Testis (tissue), 3 donors: ENCODE measurements around the gene SEC24D. TPM values are rescaled to one million over a fixed set of nuclear protein-coding genes. Genes with fewer than 3 reads are reported as not detected.
A peak's percentile ranks its signal among the peaks of the same experiment; 100 is the strongest.

Experiments used
- DNase-seq: peaks from one replicate; pipeline ENCODE4 v3.0.0-alpha.2; 2019
- H3K27ac ChIP-seq, 2 donors: fragments of 200-600 bp; sonication (generic); one replicate each; pipeline ENCODE4 v1.5.1; 2019
- H3K27me3 ChIP-seq: fragments of 200-600 bp; sonication (generic); one replicate; pipeline ENCODE4 v1.5.1; 2019
- H3K36me3 ChIP-seq: fragments of 200-600 bp; sonication (generic); one replicate; pipeline ENCODE4 v1.5.1; 2017; ENCODE audit warnings: low read depth; ENCODE audit errors: missing control alignments
- H3K4me1 ChIP-seq: fragments of 200-600 bp; sonication (generic); one replicate; pipeline ENCODE4 v1.5.1; 2019
- H3K4me3 ChIP-seq, 2 donors: fragments of 200-600 bp; sonication (generic); one replicate each; pipeline ENCODE4 v1.5.1; 2017 to 2019
- H3K9me3 ChIP-seq: fragments of 200-600 bp; sonication (generic); one replicate; pipeline ENCODE4 v1.5.1; 2017
- POLR2A ChIP-seq: fragments of 450-650 bp; IDR thresholded peaks from one replicate; pipeline ENCODE4 v1.6.1; 2017; ENCODE audit warnings: antibody characterized with exemption, mild to moderate bottlenecking, moderate library complexity
- WGBS, 2 donors: methylation state at CpG; one replicate each; pipeline ENCODE4 v1.1.5; 2018; 5-methylcytosine and 5-hydroxymethylcytosine counted together
- intact Hi-C: fragments of 100-400 bp; cut with DNase I; formaldehyde crosslinking; loops from one replicate; pipeline ENCODE4 v1.15.1; 2023; ENCODE audit warnings: low total_unique reads
- polyA plus RNA-seq: library from polyadenylated mRNA; stranded (reverse); fragments of 350-450 nt; fragmentation: Illumina TruSeq; extraction: RNeasy Lipid Tissue Mini Kit (QIAGEN cat#74804); gene quantifications from one replicate; pipeline ENCODE4 v1.2.3, GENCODE V29; 2014; ENCODE audit warnings: low read depth, low replicate concordance; ENCODE audit not compliant: insufficient read depth
- total RNA-seq, 2 donors: library from RNA; depleted of rRNA; stranded (reverse); fragments of >200 nt; gene quantifications; one replicate each; pipeline ENCODE4 v1.2.3, GENCODE V29; 2016
- TF ChIP-seq, protein P1 (sequence below), 3 experiments: fragments of 450-650 bp in 2 of 3; fragments of 200-600 bp in 1 of 3; sonication (generic) in 1 of 3; IDR thresholded peaks; one replicate each; pipeline ENCODE4 v1.5.1; 2016 to 2019; ENCODE audit warnings: antibody characterized with exemption in 3 of 3, mild to moderate bottlenecking in 2 of 3, moderate library complexity in 1 of 3

Gene SEC24D
- total and polyA plus RNA-seq, 3 donors from 2014 or later, result 53.4 to 74.1 (median 62.2) TPM

DNA sequence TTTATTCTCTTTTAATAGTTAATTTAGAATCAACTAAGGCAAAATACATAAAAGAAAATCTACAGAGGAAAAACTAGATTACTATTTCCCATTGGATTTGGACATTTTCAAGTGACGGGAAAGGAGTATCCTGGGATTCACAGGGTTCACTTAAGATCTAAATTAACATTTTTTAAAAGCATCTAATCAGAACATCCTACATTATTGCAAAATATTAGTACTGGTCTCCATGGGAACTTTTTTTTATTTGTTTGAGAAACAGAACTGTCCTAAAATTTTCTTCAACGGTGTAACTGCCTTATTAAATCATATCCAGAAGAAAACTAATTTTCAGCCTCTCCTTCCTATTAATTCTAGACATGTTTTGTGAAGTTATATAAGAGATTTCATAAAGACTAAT lies 81.0 kb downstream of the SEC24D start:
- 62 to 64% methylated on average over 2 of the region's 2 CpGs for WGBS, 2 donors
- Histone ChIP-seq H3K4me3 (no peak overlapping the region), H3K27ac (peak overlapping the region in 1 of 2 donors; percentile 60), H3K4me1 (peaks cover 35% of the 10 kb centered on the region), H3K27me3 (no peaks in the 10 kb centered on the region), H3K36me3 (no peaks in the 10 kb centered on the region), H3K9me3 (no peaks in the 10 kb centered on the region)
- intact Hi-C loops, result no loop called here
- TF ChIP-seq POLR2A, result no peak
- TF ChIP-seq, protein P1, sequence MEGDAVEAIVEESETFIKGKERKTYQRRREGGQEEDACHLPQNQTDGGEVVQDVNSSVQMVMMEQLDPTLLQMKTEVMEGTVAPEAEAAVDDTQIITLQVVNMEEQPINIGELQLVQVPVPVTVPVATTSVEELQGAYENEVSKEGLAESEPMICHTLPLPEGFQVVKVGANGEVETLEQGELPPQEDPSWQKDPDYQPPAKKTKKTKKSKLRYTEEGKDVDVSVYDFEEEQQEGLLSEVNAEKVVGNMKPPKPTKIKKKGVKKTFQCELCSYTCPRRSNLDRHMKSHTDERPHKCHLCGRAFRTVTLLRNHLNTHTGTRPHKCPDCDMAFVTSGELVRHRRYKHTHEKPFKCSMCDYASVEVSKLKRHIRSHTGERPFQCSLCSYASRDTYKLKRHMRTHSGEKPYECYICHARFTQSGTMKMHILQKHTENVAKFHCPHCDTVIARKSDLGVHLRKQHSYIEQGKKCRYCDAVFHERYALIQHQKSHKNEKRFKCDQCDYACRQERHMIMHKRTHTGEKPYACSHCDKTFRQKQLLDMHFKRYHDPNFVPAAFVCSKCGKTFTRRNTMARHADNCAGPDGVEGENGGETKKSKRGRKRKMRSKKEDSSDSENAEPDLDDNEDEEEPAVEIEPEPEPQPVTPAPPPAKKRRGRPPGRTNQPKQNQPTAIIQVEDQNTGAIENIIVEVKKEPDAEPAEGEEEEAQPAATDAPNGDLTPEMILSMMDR (IDR thresholded peaks at IDR 0.05), result no peak
- no peak for DNase-seq

DNA sequence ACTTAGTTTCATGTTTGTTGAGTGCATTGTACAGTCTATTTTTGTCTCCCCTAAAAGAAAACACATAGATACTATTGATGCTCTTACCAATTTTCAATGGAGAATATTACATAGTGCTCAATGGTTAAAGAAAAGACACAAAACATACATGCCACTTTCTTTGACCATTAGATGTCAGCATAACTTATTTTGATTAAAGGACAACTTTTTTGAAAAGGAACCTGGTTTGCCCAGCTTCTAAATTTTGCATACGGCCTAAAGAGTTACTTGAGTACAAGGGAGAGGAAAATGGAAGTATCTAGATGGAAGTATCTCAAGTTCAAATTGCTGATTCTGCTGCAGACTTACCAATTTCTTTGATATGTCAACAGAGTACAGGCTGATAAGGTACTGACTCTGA lies 82.2 kb downstream of the SEC24D start:
- 59 to 64% methylated on average over 1 of the region's 1 CpG for WGBS, 2 donors
- intact Hi-C loops, result no loop called here
- peaks cover 33% of the 10 kb centered on the region for H3K4me1 ChIP-seq
- H3K27ac ChIP-seq, result peak overlapping the region in 1 of 2 donors; percentile 60
- DNase-seq, result no peak
- no peaks in the 10 kb centered on the region for H3K9me3 ChIP-seq
- H3K27me3 ChIP-seq, result no peaks in the 10 kb centered on the region
- no peaks in the 10 kb centered on the region for H3K36me3 ChIP-seq
- TF ChIP-seq, protein P1 (IDR thresholded peaks at IDR 0.05), result no peak
- TF ChIP-seq POLR2A, result no peak
- H3K4me3 ChIP-seq, result no peak overlapping the region

DNA sequence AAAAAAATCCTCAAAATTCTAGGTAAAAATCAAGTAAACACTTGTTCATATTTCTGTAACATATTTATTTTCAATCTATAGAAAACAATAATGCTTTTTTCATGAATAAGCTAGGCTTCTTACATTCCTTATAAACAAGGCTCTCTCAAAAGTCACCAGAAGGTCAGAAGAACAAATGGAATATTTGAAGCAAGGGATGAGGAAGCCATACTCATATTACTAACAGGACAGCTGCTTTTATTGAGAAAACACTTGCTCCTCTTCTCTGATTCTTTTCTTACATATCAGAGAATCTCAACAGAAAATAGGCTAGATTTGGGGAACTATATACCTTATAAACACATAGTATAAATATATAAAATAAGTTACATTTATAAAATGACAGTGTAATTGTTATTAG lies 82.8 kb downstream of the SEC24D start:
- H3K4me1 ChIP-seq, result peaks cover 33% of the 10 kb centered on the region
- intact Hi-C loops, result no loop called here
- no peak for TF ChIP-seq POLR2A
- TF ChIP-seq, protein P1 (IDR thresholded peaks at IDR 0.05), result no peak
- peak overlapping the region in 1 of 2 donors; percentile 60 for H3K27ac ChIP-seq
- no peak overlapping the region for H3K4me3 ChIP-seq
- H3K27me3 ChIP-seq, result no peaks in the 10 kb centered on the region
- DNase-seq, result no peak
- no peaks in the 10 kb centered on the region for H3K9me3 ChIP-seq
- no peaks in the 10 kb centered on the region for H3K36me3 ChIP-seq

DNA sequence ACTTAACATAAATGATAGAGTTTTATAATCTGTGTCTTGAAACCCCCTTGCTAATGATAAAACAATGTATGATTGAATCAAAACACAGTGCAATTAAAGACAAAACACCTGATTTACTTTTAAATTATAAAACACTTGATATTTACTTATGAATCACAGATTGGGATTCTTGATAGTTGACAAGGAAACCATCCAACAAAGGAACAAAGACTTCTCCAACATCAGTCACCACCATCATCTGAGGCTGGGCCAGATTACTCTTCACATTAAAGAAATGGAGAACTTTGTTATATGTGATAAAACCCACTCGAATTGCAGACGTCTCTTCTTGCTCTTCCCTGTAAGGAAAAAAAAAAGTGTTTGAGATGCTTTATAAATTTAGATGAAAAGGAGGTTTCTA lies 83.4 kb downstream of the SEC24D start:
- whole genome bisulfite sequencing, 2 donors, result 65 to 77% methylated on average over 2 of the region's 2 CpGs
- peaks cover 33% of the 10 kb centered on the region for H3K4me1 ChIP-seq
- no peak overlapping the region for H3K27ac ChIP-seq
- TF ChIP-seq, protein P1 (IDR thresholded peaks at IDR 0.05), result no peak
- TF ChIP-seq POLR2A, result no peak
- H3K36me3 ChIP-seq, result no peaks in the 10 kb centered on the region
- H3K27me3 ChIP-seq, result no peaks in the 10 kb centered on the region
- no peak for DNase-seq
- intact Hi-C loops, result no loop called here
- no peaks in the 10 kb centered on the region for H3K9me3 ChIP-seq
- H3K4me3 ChIP-seq, result no peak overlapping the region

DNA sequence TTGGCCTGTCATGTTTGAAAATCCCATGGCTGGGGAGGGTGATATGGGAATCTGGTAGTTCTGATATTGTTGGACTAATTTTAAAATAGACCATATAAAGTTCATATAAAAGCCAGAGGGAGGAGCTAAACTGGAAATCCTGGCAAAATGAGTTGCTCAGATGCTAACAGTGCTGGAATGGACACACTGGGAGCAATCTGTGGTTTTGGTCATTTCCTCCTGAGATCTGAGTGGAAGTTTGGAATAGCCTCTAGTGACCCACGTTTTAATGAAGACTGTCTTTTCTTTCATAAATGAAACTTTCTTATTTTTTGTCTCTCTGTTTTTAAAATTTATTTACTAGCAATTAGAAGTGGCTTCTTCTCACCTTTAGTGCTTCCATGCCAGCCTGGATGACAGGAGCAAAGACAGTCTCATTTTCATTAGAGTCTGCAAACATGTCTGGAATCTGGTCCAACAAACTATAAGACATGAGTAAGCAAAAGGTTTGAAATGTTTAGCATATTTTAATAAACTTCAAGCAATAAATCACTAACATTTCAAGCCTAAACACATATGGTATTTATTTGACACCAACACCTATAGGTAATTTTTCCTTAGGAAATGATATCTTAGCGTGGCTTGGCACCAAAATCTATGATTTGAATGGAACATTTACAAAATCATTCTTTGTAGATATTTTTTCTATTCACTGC lies 84.2 kb downstream of the SEC24D start:
- peaks cover 34% of the 10 kb centered on the region for H3K4me1 ChIP-seq
- no peak for DNase-seq
- no peaks in the 10 kb centered on the region for H3K36me3 ChIP-seq

More for the DNA sequence above, 84.2 kb downstream of the SEC24D start:
- intact Hi-C loops, result no loop called here
- H3K27me3 ChIP-seq, result no peaks in the 10 kb centered on the region
- H3K27ac ChIP-seq, result peak overlapping the region in 1 of 2 donors; percentile 33
- 73 to 74% methylated on average over 2 of the region's 2 CpGs for WGBS, 2 donors
- no peak for TF ChIP-seq POLR2A
- TF ChIP-seq, protein P1 (IDR thresholded peaks at IDR 0.05), result no peak
- H3K4me3 ChIP-seq, result no peak overlapping the region
- no peaks in the 10 kb centered on the region for H3K9me3 ChIP-seq
